Kidney epithelial cell (primary cell): Measurements from ENCODE around the gene RPS2. TPM values are rescaled to one million over a fixed set of nuclear protein-coding genes. Genes with fewer than 3 reads are reported as not detected.

ENCODE experiments used
- DNase-seq: peaks from one replicate; pipeline ENCODE4 v3.0.0-alpha.2; 2010; ENCODE audit warnings: low read depth
- H3K27me3 ChIP-seq: 2 replicates; pipeline ENCODE4 v1.6.0; 2011; ENCODE audit warnings: low read length; ENCODE audit not compliant: control insufficient read depth, insufficient read depth
- H3K36me3 ChIP-seq: 2 replicates; pipeline ENCODE4 v1.5.1; 2011; ENCODE audit warnings: low read length; ENCODE audit not compliant: control insufficient read depth, insufficient read depth
- H3K4me3 ChIP-seq: 2 replicates; pipeline ENCODE4 v1.5.1; 2011; ENCODE audit warnings: low read depth, mild to moderate bottlenecking, control low read depth, low read length
- CTCF ChIP-seq: IDR thresholded peaks from 2 replicates; pipeline ENCODE4 v1.5.1; 2011; ENCODE audit warnings: mild to moderate bottlenecking, moderate library complexity, low read length, control low read depth, inconsistent platforms; ENCODE audit not compliant: insufficient read depth, poor library complexity, severe bottlenecking
- total RNA-seq: library from RNA; depleted of rRNA; stranded (reverse); fragments of >200 nt; gene quantifications from 2 replicates; pipeline ENCODE4 v1.2.3, GENCODE V29; 2015

Gene RPS2
- total RNA-seq, 1 donor from 2014 or later: 4,278 TPM

GRCh38 chr16:1915732-1916639, 48.6 kb downstream of the RPS2 start:
- H3K27me3 ChIP-seq: peaks cover 73% of the 10 kb centered on the region
- H3K4me3 ChIP-seq: no peak overlapping the region
- DNase-seq: no peak
- H3K36me3 ChIP-seq: no peaks in the 10 kb centered on the region
- no peak for TF ChIP-seq CTCF

GRCh38 chr16:1914988-1915387, 49.6 kb downstream of the RPS2 start:
- no peak for DNase-seq
- no peak for TF ChIP-seq CTCF
- Histone ChIP-seq H3K27me3 (peaks cover 63% of the 10 kb centered on the region), H3K36me3 (no peaks in the 10 kb centered on the region), H3K4me3 (no peak overlapping the region)

DNA sequence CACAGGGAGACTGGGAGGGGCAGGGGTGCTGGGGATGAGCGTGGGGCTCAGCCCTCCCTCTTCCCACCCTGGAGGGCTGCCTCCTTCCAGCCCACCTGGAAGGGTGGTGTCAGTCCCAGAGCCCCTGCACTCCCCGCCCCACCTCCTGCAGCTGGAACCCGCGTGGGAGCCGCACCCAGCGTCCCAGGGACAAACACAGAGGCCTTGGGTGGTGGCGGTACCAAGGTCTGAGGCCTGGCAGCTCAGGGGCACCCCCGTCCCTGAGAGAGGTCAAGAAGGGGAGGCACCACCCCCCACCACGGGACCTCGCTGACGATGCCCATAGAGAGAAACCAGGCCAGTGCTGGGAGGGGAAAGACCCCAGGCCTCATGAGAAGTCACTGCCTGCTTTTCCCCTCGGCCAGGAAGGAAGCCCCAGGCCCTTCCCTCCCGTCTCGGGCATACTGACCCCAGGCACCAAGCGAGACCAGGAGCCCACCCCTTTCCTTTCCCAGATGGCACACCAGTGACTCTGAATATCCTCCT, 50.5 kb downstream of the RPS2 start:
- DNase-seq: no peak
- TF ChIP-seq CTCF: no peak
- H3K4me3 ChIP-seq: no peak overlapping the region
- H3K27me3 ChIP-seq: peaks cover 57% of the 10 kb centered on the region
- H3K36me3 ChIP-seq: no peaks in the 10 kb centered on the region

DNA sequence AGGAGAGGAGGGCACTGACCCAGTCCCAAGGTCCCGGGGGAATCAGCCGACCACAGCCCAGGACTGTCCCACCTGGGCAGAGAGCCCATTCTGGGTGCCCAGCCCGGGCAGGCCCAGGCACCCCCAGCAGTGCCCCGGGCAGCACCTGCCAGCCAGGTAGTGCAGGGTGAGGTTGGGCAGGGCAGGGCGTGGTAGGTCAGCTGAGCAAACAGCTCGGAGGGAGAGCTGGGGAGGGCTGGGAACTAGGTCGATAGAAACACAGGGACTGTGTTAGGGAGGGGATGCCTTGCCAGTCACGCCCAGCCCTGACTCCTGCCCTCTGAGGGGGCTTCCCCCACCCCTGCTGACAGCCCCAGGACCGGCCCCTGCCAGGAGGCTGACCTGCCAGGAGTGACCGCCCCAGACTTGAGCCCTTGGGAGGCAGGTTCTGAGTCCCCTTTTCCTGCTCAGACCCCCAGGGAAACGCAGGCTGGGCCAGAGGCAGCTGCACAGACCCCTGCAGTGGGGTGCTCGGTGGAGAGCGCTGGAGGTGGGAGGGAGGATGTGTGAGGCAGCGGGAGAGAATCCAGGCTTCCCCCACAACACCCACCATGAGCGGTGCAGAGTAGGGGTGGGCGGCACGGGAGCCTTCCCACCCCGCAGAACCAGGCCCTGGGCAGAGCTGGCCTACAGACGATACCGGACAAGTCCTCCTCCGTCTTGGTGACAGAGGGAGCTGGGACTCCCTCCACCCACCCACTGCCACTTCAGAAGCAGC, 51.1 kb downstream of the RPS2 start:
- peaks cover 51% of the 10 kb centered on the region for H3K27me3 ChIP-seq
- no peak for DNase-seq
- H3K4me3 ChIP-seq: no peak overlapping the region
- no peaks in the 10 kb centered on the region for H3K36me3 ChIP-seq
- no peak for TF ChIP-seq CTCF

DNA sequence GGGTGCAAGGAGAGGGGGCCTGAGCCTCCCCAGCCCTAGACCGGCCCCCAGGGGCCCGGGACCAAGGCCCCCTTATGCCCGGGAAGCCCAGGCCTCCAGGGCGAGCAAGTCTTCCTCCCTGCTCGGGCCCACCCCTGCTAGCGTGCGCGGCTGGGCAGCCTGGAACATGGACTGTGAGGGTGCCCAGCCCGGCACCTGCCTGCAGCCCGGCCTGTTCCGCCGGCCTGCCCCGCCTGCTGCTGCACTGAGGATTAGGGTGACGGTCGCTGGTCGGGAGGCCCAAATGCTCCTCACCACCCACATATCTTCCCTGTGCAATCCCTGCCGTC, 52.4 kb downstream of the RPS2 start:
- DNase-seq: no peak
- no peaks in the 10 kb centered on the region for H3K36me3 ChIP-seq
- peaks cover 50% of the 10 kb centered on the region for H3K27me3 ChIP-seq
- no peak for TF ChIP-seq CTCF
- no peak overlapping the region for H3K4me3 ChIP-seq

Other genes starting within 250 kb of the RPS2 start
- 44.9 and 45.3 TPM in 2 replicates for gene NME3, start 193.3 kb downstream of the RPS2 start, total RNA-seq
- 6.8 and 13.6 TPM in 2 replicates for gene EME2, start 192.0 kb downstream of the RPS2 start, total RNA-seq
- 94.9 and 108 TPM in 2 replicates for gene MRPS34, start 191.7 kb downstream of the RPS2 start, total RNA-seq
- gene SPSB3, start 182.3 kb downstream of the RPS2 start, total RNA-seq: 60.6 and 78.2 TPM in 2 replicates
- 145 and 187 TPM in 2 replicates for gene NUBP2, start 181.9 kb downstream of the RPS2 start, total RNA-seq
- 0.48 TPM in 1 of 2 replicates, not detected in the other for gene IGFALS, start 171.1 kb downstream of the RPS2 start, total RNA-seq
- 62.8 and 98.4 TPM in 2 replicates for gene HAGH, start 138.0 kb downstream of the RPS2 start, total RNA-seq
- gene FAHD1, start 137.6 kb downstream of the RPS2 start, total RNA-seq: 59.7 and 77.3 TPM in 2 replicates
- gene MEIOB, start 92.7 kb downstream of the RPS2 start, total RNA-seq: 5.0 and 6.2 TPM in 2 replicates
- 0.89 and 0.92 TPM in 2 replicates for gene HS3ST6, start 46.4 kb downstream of the RPS2 start, total RNA-seq
- gene MSRB1, start 21.6 kb downstream of the RPS2 start, total RNA-seq: 11.7 and 12.0 TPM in 2 replicates
- gene RPL3L, start 10.1 kb downstream of the RPS2 start, total RNA-seq: not detected in 2 replicates
- gene NDUFB10, start 5.3 kb downstream of the RPS2 start, total RNA-seq: 280 and 289 TPM in 2 replicates
- not detected in 2 replicates for gene RNF151, start 2.0 kb upstream of the RPS2 start, total RNA-seq
- 53.5 and 70.3 TPM in 2 replicates for gene TBL3, start 7.2 kb upstream of the RPS2 start, total RNA-seq
- 0.96 TPM in 1 of 2 replicates, not detected in the other for gene NOXO1, start 16.6 kb upstream of the RPS2 start, total RNA-seq
- 30.2 and 32.7 TPM in 2 replicates for gene GFER, start 19.4 kb upstream of the RPS2 start, total RNA-seq
- gene SYNGR3, start 25.1 kb upstream of the RPS2 start, total RNA-seq: 11.3 and 20.1 TPM in 2 replicates
- gene ZNF598, start 45.0 kb upstream of the RPS2 start, total RNA-seq: 48.1 and 57.7 TPM in 2 replicates
- not detected in 2 replicates for gene NPW, start 55.0 kb upstream of the RPS2 start, total RNA-seq
- gene NHERF2, start 62.1 kb upstream of the RPS2 start, total RNA-seq: 27.5 and 46.3 TPM in 2 replicates
- gene NTHL1, start 83.0 kb upstream of the RPS2 start, total RNA-seq: 39.3 and 44.1 TPM in 2 replicates
- gene TSC2, start 83.2 kb upstream of the RPS2 start, total RNA-seq: 67.9 and 104 TPM in 2 replicates
- gene PKD1, start 171.1 kb upstream of the RPS2 start, total RNA-seq: 85.6 and 102 TPM in 2 replicates
- gene RAB26, start 183.8 kb upstream of the RPS2 start, total RNA-seq: 0.54 and 0.68 TPM in 2 replicates
- 82.7 and 83.9 TPM in 2 replicates for gene TRAF7, start 191.0 kb upstream of the RPS2 start, total RNA-seq
- gene CASKIN1, start 231.8 kb upstream of the RPS2 start, total RNA-seq: 0.07 and 0.08 TPM in 2 replicates
- gene MLST8, start 240.6 kb upstream of the RPS2 start, total RNA-seq: 77.2 and 102 TPM in 2 replicates
- gene BRICD5, start 246.0 kb upstream of the RPS2 start, total RNA-seq: 2.0 and 4.2 TPM in 2 replicates